Activated CD8-positive, alpha-beta memory T cell treated with anti-CD3 and anti-CD28 coated beads for 1 hour (primary cell): ENCODE measurements around the gene GDNF.
"Not testable (repeated sequence)": the region's sequence is repeated elsewhere in the genome, so short reads cannot be mapped to it uniquely, and the experiment has no call there.

ENCODE experiments used
- DNase-seq, 2 donors: peaks; one replicate each; pipeline ENCODE4 v3.0.0-alpha.2; 2020; ENCODE audit warnings: low read depth in 1 of 2; ENCODE audit errors: extremely low read depth in 1 of 2

GDNF gene

DNA sequence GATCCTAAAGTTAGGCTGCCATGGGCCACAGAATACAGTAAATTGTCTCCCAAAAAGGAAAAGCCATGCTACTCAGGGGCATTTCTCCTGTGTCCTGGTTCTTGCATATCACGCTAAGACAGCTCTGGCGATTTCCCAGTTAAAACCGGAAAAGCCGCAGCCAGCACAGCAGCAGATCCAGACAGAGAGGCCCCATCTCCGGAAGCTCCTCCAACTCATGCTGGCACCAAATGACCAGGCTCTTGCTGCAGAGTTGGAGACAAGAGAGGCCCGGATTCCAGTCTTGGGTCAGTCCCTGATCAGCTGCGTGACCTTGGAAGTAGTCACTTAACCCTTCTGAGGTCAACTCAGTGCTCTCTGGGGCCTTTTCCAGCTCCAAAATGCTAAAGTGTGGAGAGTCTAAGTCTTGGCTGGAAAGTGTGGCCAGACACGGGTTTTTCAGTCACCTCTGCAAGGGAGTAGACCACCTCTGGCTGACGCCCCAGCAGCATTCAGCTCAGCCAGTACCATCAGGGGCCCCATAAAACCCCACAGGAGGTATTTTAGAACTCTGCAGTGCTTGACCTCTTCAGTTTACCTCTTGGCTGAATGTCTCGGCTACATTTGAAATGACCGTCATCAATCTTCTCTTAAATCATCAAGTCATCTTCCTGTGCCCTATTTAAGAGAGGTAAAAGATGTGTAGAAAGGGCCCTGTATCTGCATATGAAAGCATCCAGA, 16.2 kb downstream of the GDNF start:
- DNase-seq = no peak

DNA sequence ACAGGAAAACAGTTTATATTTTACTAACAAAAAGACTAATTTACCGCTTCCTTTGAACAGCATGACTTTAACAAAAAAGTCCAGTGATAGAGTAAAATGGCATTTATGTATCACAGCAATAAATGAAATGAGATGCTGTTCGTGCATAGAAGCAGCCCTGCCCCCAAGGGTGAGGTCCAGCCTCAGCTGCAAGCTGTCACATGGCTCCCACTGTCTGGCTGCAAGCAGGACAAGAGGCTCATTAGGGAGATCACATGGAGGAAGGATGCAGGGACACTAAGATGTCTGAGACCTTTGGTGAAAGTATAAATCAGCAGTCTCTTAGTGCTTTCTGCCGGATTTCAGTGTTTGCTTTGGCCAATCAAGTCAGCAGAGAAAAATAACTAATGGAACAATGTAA, 23.0 kb downstream of the GDNF start:
- DNase-seq = no peak

DNA sequence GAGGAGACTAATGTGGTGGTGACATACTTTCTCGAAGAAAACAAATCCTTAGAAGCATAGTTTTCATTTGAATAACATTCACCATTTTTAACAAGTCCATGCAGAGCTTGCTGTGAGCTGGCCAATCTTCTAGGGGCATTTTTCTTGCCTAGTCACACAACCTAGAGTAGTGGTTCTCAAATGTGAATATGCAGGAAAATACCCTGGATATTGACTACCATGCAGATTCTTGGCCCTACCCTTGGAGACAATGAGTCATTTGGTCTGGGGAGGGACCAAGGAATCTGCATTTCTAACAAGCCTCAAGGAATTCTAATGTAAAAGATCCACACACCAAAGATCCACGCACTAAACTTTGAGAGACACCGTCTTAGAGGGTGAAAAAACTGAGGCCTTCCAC, 23.5 kb downstream of the GDNF start:
- no peak for DNase-seq

DNA sequence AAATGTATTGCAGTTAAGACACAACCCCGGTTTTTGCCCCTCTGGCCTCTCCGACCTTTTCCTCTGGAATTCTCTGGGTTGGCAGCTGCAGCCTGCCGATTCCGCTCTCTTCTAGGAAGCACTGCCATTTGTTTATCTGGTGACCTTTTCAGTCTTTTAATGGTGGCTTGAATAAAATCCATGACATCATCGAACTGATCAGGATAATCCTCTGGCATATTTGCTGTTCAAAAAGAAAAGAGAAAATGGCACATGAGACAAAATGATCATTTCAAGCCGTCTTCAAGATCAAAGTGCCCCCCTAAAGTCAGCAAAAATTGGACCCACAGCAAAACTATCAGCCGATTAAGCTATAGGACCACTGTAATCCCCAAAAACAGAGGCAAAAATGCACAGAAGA, 23.9 kb downstream of the GDNF start:
- DNase-seq = no peak

DNA sequence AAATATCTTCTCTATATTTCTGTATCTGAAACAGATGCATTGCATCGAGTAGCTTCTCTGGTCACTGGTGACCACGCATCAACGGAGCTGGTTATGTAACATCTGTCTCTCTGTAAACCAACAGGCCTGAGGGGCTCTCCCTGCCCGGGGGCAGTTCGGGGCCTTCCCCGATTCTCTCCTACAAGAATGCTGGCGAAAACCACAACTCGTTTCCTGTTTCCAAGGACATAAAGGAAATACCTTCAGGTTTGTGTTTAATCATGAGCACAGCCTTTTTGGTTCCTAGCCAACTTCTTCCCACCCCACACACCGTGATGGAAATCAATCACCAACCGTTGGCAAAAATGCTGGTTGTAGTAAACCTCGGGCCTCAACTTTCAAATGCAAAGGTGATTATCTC, 25.1 kb downstream of the GDNF start:
- no peak for DNase-seq

DNA sequence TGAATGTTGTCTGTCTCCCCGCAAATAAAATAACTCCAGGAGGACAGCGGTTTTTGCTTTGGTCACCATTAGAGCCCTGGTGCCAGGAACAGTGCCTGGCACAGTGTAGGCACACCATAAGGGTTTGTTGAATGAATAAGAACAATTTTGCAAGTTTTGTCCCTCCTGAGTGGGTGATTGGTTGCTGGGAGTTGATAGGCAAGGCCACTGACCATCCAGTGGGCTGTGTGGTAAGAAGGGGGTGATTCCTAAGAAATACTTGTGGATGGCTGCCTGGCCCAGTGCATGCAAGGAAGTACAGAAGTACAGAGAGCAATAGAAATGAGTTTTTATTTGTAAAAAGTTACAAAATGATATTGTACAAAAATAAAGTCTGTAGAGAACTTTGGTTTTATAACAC, 27.5 kb downstream of the GDNF start:
- DNase-seq = no peak

DNA sequence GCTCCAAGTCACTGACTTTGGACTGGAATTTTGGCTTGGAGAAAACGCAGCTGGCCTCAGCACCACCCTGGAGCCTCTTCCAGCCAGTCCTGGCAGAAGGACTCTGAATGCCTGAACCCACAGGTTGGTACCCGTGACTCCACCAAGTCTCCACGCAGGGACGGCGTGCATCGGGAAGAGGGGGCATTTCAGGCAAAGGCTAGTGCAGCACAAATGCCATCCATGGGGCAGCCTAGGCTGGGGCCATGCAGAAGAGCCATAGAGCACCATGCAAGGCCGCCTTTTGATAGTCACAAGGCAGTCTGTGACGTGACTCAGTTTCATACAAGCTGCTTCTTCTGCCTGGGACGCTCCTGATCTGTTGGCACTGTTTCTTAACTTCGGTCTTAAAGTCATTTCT, 28.0 kb downstream of the GDNF start:
- DNase-seq = no peak

DNA sequence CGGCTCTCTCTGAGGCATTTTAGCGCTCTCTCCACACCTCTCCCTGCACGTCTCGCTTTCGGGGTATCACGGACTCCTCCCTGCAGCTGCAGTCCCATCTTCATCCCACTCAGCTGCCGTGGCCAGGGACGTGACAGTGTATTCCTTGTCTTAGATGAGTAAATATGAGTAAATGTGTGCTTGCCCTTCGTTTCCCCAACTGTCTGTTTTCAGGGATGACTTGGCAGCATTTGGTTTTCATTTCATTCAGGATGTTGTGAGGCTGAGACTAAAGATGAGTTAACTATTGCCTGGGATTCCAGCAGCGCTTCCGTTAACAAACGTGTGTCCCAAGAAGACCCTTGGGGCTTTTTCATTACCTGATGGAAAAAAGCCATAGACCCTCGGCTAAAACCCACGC, 29.5 kb downstream of the GDNF start:
- DNase-seq = no peak

DNA sequence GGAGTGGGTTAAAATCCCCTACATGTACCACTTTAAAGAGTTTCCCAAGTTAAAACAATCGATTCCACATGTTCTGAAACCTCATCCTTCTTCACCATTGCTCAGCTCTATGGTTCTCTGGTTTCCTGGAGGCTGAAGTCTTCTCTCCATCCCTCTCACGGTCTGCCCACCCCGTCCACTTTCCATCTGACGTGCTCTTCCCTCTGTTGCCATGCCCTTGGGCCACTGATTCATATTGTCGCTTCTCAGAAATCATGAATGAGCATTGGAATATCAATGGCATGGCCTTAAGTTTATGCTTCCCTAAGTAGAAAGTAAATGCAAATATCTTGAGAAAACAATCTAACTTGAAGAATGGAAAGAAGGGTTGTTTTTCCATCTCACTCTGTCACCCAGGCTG, 30.9 kb downstream of the GDNF start:
- DNase-seq = no peak

DNA sequence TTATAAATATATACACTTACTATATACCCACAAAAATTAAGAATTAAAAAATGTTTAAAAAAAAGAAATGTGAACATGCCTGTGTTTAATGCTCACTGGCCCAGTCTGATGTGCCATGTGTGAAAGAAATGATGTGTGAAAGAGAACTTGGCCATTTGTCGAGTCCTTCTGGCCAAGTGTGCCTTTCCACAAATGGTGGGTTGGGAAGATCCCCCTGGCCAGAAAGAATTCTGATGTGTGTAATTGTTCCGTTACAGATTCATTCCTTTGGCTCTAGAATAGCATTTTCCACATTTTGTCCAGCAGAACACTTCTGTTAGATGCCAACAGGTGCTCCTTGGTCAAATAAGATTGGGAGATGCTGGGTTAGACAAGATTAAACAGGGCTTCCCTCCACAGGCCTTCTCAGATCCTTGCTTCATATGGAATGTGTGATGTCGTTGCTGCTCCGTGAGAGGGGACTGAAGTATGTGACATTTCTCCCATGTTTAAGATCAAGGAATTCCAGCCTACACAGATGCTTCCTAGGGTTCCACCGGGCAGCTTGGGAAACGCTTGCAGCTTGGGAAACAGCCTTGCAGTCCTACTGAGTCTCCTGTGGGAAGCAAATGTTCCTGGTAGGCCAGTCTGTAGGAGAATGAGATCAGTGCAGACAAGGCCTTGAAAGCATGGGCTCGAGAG, 32.1 kb downstream of the GDNF start:
- DNase-seq = no peak

DNA sequence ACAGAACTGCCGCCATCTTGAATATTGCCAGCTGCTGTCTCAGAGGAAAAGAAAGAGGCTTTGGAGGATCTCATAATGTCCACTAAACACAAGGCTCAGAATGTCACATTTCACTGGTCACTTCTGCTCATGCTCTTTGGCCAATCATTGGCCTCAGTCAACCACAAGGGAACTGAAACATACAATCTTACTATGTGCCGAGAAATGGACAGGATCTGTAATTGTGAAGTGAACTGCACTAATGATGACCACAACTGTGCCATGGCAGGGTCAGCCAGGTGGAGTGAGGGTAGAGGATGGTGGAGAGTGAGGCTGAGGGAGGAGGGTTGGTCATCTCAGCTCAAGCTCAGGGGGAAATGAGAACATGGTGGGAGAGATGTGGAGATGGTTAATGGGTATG, 32.8 kb downstream of the GDNF start:
- DNase-seq = no peak

DNA sequence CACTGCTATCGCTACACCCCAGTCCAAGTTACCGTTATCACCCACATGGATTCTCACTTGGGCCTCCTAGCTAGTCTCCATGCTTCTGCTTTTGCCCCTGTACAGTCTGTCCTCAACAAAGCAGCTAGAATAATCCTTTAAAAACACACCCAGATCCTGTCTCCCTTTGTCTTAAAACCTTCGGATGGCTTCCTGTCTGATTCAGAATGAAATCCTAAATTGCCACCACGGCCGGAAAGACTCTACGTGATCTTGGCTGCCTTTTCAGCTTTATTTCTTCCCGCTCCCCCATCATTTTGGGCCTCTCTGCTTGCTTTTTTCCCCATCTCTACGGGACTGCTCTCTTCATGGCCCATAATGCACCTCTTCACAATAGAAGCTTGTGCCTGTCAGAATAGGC, 33.4 kb downstream of the GDNF start:
- DNase-seq = no peak

DNA sequence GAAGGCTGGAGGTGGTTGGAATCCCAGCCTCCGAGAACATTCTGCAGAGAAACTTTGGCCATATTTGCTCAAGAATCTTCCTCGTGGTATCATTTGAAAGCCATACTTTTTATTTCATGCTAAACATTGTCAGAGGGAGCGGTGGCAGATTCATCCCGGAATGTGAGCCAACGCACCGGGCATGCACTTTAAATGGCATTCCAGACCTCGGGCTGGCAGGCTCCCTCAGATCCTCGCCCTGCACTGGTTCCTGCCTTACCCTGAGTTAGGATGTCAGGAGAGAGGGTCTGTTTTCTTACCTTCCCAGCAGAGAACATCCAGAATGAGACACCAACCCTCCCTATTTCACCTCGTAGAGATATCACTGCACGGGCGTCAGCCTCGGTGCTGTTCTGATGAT, 33.8 kb downstream of the GDNF start:
- no peak for DNase-seq

DNA sequence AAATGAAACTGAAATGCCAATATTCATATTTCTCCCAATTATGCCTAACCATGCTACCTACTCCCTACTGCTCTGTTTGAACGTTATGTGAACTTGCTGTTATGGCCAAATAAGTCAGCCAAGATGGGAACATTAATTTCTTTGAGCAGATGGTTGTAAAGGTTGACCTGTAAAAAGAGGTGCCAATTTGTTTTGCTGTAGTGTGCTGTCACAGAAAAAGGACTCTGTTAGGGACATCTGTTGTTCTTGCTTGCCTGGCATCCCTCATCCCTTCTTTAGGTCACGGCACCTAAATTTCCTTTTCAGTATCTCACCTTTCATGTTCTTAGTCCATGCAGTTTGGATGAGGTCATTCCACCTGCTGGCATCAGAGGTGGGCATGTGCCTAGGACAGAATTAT, 35.4 kb downstream of the GDNF start:
- no peak for DNase-seq

DNA sequence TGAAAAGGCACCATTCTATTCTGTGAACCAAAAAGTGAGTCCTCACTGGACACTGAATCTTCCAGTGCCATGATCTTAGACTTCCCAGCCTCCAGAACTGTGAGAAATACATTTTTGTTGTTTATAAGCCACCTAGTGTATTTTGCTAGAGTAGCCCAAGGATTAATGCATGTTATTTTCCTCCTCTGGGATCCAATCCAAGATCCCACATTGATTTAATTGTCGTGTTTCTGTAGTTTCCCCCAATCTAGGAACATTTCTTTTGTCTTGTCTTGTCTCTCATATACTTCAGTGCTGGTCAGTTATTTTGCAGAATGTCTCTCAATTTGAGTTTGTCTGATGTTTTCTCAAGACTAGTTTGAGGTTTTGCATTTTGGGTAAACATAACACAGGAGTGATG, 36.4 kb downstream of the GDNF start:
- DNase-seq = no peak

DNA sequence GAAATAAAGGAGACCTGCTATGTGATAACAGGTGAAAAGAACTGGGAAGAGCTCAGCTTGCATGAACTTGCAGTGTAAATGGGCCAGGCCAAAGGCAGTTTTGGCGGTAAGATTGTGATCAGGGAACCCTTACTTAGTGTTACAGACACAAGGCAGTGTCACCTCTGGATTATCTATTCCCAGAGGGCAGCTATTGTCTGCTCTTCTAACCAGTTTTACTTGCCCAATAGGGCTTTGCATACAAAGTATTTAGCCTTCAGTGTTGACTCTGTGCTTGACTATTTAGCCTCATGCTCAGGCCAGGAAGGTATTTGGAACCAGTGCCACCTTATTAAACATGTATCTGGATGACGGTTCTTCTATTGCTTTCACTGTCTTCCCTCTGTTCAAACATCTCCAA, 38.3 kb downstream of the GDNF start:
- no peak for DNase-seq

DNA sequence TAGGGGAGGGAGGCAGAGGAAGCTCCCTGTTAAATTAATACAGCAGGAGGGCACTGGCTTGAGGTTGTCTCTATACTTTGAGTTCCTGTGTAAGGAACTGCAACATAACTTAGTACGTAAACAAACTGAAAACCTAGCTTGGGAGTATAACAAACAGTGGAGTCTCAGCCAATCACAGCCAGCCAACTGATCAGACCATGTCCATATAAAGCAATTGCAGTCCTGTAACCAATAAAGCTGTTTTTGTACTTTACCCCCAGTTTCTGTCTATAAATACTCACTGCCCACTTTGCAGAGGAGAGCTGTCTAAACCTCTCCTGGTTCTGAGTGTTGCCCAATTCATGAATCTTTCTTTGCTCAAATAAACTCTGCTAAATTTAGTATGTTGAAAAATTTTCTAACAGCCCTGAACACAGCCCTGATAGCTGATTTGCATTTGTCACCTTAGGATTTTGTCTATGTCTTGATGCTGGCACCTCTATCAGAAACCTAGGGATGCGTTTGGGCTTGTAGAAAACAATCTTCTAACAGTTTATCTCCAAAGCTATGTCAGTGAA, 39.9 kb downstream of the GDNF start:
- no peak for DNase-seq

DNA sequence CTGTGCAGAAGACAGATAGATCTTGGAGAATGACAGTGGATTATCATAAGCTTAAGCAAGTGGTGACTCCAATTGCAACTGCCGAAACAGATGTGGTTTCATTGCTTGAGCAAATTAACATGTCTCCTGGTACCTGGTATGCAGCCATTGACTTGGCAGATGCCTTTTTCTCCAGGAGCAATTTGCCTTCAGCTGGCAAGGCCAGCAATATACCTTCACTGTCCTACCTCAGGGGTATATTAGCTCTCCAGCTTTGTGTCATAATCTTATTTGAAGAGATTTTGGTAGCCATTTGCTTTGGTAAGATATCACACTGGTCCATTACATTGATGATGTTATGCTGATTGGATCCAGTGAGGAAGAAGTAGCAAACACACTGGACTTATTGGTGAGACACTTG, 43.4 kb downstream of the GDNF start:
- DNase-seq = not testable (repeated sequence)

DNA sequence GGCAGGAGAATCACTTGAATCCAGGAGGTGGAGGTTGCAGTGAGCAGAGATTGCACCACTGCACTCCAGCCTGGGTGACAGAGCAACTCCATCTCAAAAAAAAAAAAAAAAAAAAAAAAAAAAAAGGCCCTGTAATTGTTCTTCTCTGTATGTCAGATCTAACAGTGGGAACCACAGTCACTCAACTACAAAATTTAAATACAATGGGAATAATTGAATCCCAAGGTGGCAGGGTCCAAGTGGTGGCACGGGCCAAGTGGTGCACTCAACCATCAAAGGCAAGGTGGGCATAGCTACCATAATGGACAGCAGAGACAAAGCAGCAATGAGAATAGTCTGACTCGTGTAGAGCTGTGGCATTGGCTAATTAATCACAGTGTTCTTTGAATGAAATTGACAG, 44.5 kb downstream of the GDNF start:
- DNase-seq = not testable (repeated sequence)

DNA sequence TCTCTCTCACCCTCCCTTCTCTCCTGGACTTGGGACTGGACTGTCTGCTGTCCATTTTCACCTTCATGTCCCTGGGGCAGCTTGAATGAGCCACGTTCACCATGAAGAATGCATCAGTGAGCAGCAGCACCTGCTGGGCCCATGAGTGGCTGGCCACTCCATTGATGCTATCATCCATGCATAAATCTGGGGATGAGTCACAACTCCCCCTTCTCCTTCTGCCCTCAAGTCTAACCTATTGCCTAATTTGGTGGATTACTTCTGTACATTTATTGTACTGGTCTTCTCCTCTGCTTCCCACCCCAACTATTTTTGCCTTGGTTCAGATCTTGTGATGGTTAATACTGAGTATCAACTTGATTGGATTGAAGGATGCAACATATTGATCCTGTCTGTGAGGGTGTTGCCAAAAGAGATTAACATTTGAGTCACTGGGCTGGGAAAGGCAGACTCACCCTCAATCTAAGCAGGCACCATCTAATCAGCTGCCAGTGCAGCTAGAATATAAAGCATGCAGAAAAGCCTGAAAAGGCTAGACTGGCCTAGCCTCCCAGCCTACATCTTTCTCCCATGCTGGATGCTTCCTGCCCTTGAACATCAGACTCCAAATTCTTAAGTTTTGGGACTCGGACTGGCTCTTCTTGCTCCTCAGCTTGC, 46.7 kb downstream of the GDNF start:
- DNase-seq = no peak

DNA sequence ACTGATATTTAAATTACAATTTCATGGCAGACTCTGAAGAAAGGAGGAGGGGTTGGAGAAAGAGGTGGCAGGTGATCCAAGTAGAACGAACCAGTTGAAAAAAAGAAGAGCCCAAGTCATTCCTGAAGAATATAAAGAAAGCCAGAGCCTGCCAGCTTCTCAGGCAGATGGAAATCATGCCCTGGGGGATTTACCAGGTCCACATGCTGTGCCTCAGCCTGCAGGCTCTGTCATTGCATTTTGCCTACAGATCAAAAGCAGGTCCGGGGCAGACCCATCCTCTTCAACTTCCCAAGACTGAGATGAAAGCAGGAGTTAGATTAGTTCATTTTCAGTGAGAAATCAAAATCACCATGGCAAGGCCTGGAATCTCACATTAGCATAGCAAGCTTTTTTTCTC, 48.5 kb downstream of the GDNF start:
- no peak for DNase-seq

DNA sequence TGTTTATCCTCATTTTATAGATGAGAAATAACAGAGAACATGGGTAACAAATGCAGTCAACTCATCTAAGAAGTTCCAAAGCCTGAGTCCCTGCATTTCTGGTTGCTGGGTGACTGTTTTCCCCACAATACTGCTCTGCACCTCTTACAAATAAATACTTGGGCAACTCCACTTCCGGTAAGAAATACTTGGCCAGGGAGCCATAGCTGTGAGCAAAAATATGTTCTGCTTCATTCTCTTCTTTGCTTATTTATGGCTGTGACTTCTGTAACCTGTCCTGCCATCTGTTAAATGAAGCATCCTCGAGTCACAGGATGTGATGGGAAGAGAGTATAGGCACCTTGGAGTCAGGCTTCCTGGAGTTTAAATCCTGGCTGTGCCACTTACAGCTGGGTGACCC, 49.9 kb downstream of the GDNF start:
- no peak for DNase-seq
